SK-MEL-5 (cell line): ENCODE data around the gene CCDC124. TPM values are rescaled to one million over a fixed set of nuclear protein-coding genes. Genes with fewer than 3 reads are reported as not detected.
"Not testable (repeated sequence)": the region's sequence is repeated elsewhere in the genome, so short reads cannot be mapped to it uniquely, and the experiment has no call there.

Experiments used
- DNase-seq: peaks from one replicate; pipeline ENCODE4 v3.0.0-alpha.2; 2016; ENCODE audit warnings: low read depth, low spot score
- in situ Hi-C: cut with HindIII; loops from 2 replicates; pipeline ENCODE4 v1.10.0; 2016; ENCODE audit warnings: low sequenced_read_pairs, high pct_unique_total_duplicates, low pct_unique_long_range_greater_than_20kb
- total RNA-seq: library from RNA; depleted of rRNA; stranded (reverse); fragments of >200 nt; shearing (Covaris generic); gene quantifications from 2 replicates; pipeline ENCODE4 v1.2.3, GENCODE V29; 2014

Gene CCDC124
- total RNA-seq, 1 experiment from 2014 or later, result 21.4 TPM

DNA sequence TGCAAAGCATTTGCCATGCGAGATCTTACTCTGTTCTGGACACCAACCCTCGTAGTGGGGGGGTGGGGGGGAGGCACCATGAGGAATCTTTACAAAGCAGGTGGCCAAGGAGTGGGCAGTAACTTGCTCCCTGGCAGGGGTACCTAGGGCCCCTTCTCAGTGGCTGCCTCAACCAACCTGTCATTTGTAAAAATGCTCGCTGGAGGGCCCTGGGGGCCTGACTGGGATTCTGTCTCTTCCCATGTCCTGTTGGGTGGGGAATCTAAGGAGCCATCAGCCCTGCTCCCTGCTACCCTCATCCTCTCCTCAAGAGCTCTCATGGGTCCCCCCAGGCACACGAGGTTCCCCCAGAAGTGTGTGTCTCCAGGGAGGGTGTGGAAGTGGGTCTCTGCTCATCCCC, 35.5 kb downstream of the CCDC124 start:
- no peak for DNase-seq
- in situ Hi-C loops, result no loop called here

DNA sequence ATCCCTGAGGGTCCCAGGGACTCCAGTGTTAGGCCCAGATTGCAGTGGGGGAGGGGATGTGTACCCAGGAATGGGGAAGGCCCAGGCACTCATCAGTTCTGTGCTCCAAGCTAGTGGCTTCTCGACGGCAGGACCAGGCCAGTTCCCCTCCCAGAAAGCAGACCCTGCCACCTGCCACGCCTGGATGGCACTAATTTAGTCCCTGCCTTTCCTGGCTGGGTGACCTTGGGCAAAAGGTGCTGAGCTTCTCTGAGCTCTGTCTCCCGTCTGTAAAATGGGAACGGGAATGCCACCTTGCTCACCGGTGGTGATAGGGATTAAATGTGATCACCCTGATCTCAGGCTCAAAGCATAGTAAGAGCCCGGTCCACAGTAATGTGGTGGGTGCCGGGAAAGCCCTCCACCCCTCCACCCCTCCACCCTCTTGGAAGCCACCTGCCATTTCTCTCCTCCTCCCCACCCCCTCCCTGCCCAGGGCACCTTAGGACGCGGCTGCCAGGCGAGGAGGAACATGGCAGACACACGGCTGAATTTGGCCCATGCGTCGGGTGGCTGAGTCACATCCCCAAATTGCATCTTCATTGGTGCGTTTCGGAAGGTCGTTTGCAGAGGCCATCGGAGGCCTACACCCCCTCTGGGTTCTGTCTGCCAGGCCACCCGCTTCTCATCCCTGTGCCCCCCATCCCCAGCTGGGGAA, 36.4 kb downstream of the CCDC124 start:
- in situ Hi-C loops, result no loop called here
- DNase-seq, result no peak

DNA sequence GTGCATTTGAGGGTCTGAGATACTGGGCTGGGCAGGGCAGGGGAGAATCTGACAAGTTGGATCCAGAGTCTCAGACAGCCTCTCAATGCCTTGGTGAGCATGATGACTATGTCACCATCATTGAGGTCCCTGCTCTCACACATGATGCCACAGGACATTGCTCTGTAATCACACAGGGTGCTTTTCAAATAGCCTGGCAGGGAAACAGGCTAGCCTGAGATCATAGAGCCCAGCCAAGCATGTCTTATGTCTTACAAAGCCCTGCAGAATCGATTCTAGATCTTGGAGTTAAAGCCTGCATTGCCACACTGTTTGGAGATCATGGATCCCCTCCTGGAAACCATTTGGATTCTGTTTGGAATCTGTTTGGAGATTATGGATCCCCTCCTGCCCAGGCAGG, 39.4 kb downstream of the CCDC124 start:
- no peak for DNase-seq
- in situ Hi-C loops, result no loop called here

DNA sequence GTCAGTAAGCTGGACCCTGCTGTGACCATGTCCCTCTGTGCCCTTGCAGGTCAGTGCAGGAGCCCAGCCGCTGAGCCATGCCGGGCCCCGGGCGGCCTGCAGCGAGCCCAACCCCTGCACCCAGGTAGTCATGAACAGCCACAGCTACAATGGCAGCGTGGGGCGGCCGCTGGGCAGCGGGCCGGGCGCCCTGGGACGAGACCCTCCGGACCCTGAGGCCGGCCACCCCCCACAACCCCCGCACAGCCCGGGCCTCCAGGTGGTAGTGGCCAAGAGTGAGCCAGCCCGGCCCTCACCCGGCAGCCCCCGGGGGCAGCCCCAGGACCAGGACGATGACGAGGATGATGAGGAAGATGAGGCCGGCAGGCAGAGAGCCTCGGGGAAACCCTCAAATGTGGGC, 40.9 kb downstream of the CCDC124 start:
- in situ Hi-C loops, result no loop called here
- no peak for DNase-seq

GRCh38 chr19:17974551-17974950, 41.7 kb downstream of the CCDC124 start:
- DNase-seq, result no peak
- in situ Hi-C loops, result no loop called here

GRCh38 chr19:17975032-17975431, 42.2 kb downstream of the CCDC124 start:
- DNase-seq, result no peak
- in situ Hi-C loops, result no loop called here

DNA sequence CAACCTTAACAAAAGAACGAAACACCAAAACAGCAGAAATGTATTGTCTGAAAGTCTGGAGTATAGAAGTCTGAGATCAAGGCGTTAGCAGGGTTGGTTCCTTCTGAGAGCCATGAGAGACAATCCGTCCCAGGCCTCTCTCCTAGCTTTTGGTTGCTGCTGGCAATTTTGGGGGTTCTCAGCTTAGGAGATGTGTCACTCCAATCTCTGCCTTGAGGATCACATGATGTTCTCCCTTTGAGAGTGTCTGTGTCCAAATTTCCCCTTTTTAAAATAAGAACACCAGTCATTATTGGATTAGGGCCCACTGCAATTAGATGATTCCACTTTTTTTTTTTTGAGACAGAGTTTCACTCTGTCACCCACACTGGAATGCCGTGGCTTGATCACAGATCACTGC, 44.2 kb downstream of the CCDC124 start:
- in situ Hi-C loops, result no loop called here
- no peak for DNase-seq

- DNase-seq, result no peak
- in situ Hi-C loops, result no loop called here
These were observed 44.7 kb downstream of the CCDC124 start for GRCh38 chr19:17977488-17977887.

- in situ Hi-C loops, result no loop called here
- no peak for DNase-seq
These were observed 48.8 kb downstream of the CCDC124 start for GRCh38 chr19:17981611-17982010.

DNA sequence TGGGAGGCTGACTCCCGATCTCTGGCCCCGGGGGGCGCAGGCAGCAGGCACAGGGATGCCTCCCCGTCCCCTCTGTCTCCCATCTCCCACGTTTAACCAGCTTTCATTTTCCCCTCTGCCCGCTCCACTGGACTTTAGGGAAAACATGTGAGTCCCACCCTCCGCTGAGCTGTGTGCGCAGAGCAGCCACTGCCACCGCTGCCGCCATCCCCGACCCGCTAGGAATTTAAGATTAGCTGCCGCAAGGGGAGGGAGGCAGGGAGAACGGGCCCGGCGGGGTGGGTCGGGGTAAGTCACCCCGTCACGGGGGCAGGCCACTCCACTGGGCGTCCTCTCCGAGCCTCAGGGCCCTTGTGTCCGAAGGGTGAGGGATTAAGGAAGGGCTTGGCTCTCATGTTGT, 49.6 kb downstream of the CCDC124 start:
- no peak for DNase-seq
- in situ Hi-C loops, result no loop called here

GRCh38 chr19:17985037-17985818, 52.4 kb downstream of the CCDC124 start:
- DNase-seq, result peak; percentile 52
- in situ Hi-C loops, result no loop called here

DNA sequence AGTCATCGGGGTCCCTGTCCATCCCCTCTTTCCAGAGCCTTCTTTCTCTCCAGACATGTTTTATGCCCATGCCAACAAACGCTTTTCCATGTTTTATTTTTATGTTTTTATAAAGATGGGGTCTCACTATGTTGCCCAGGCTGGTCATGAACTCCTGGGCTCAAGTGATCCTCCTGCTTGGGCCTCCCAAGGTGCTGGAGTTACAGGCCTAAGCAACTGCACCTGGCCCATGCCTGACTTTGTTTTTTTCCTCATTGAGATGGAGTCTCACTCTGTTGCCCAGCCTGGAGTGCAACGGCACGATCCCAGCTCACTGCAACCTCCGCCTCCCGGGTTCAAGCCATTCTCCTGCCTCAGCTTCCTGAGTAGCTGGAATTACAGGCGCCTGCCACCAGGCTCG, 53.8 kb downstream of the CCDC124 start:
- in situ Hi-C loops, DNase-seq: not testable (repeated sequence)

- in situ Hi-C loops, result no loop called here
- DNase-seq, result no peak
These were observed 55.3 kb downstream of the CCDC124 start for GRCh38 chr19:17988161-17988560.

DNA sequence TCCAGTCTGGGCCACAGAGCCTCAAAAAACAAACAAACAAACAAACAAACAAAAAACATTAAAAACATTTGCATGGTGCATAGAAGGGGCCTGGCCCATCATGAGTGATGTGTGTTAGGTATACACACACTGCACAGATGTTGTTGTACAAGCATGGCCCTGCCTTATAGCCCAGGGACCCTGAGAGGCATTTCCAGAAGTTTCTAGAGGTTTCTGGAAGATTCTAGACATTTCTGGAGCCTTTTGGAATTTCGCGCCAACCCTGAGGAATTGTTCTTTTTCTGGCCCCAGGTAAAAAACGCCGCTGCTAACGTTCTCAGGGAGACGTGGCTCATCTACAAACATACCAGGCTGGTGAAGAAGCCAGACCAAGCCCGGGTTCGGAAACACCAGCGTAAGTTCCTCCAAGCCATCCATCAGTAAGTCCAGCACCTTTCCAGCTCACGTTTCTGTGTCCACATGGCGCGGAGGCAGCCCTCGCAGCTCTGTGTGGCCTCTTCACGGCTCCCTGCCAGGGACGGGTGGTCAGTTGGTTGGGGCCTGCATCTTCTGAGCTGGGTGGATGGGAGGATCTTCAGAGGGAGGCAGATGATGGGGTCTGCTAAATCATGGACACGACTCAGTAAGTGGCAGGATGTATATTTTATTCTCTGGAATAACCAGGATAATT, 56.7 kb downstream of the CCDC124 start:
- no peak for DNase-seq
- in situ Hi-C loops, result no loop called here

DNA sequence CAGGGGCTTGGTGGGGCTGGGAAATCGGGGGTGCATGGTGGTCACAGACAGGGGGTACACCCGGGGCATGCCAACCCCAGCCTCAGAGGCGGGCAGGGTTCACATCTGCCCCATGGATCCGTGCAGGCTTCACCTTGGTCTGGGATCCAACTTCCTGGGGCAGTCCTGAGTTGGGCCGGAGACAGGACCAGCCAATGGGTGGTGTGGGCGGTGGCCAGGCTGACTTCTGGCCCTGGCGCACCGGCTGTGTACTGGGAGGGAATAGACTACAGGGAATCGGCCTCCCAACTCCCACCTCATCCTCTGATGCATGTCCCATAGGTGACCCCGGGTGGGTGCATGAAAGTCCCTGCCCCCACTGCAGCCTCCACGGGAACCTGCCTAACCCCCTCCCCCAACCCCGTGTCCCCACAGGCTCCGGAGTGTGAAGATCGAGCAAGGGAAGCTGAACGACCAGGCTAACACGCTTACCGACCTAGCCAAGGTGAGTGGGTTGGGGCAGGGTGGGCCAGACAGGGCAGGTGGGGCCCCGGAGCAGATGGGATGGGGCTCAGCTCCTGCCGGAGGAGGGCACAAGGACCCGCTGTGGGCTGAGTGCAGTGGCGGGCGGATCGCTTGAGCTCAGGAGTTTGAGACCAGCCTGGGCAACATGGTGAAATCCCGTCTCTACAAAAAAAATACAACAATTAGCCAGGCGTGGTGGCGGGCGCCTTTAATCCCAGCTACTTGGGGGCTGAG, 60.4 kb downstream of the CCDC124 start:
- in situ Hi-C loops, result no loop called here
- no peak for DNase-seq
